Measurements from ENCODE around the gene CA5B. TPM values are rescaled to one million over a fixed set of nuclear protein-coding genes. Genes with fewer than 3 reads are reported as not detected.

Gene CA5B
- total RNA-seq, 2 experiments from 2014 or later: 18.5 to 23.4 TPM

- ATAC-seq (ENCODE audit: low read depth) (no peak), DNase-seq (no peak)
- no peak overlapping the region for H3K4me3 Mint-ChIP-seq
- H3K9me3 Mint-ChIP-seq: no peaks in the 10 kb centered on the region
- no peak overlapping the region for H3K27ac Mint-ChIP-seq
- H3K36me3 Mint-ChIP-seq: no peaks in the 10 kb centered on the region
- POLR2A ChIA-PET: no interaction called here
- no peaks in the 10 kb centered on the region for H3K27me3 Mint-ChIP-seq
- peaks cover 2% of the 10 kb centered on the region for H3K4me1 Mint-ChIP-seq
Measured at GRCh38 chrX:15834827-15835595, 96.9 kb downstream of the CA5B start.

Other genes starting within 250 kb of the CA5B start
- 1 to 10 TPM; 1.4 to 2.4 TPM for gene PIR, start 244.9 kb upstream of the CA5B start, total RNA-seq
- not detected for gene BMX, start 237.5 kb upstream of the CA5B start, total RNA-seq
- not detected for gene ACE2, start 137.3 kb upstream of the CA5B start, total RNA-seq
- gene CLTRN, start 73.5 kb upstream of the CA5B start, total RNA-seq: under 1 TPM in 1 of 2 experiments, not detected in 1; 0.43 TPM
- gene ZRSR2, start 52.2 kb downstream of the CA5B start, total RNA-seq: 10 to 100 TPM; 19.3 TPM
- 10 to 100 TPM; 28.8 to 31.5 TPM for gene AP1S2, start 116.5 kb downstream of the CA5B start, total RNA-seq